ENCODE results near the gene KRTAP10-2.

KRTAP10-2 gene

GRCh38 chr21:44595524-44595923 is 44.2 kb upstream of the KRTAP10-2 start:
- TF ChIP-seq USF1 (IDR thresholded peaks at IDR 0.05), result no peak
- no peak for TF ChIP-seq YY1 (IDR thresholded peaks at IDR 0.05; ENCODE audit: low read depth)
- TF ChIP-seq MAX (IDR thresholded peaks at IDR 0.05), result no peak
- no peak for TF ChIP-seq TCF12 (IDR thresholded peaks at IDR 0.05; ENCODE audit: low read depth)
- TF ChIP-seq NFIC (IDR thresholded peaks at IDR 0.05), result no peak
- TF ChIP-seq EP300 (IDR thresholded peaks at IDR 0.05; ENCODE audit: borderline replicate concordance), result no peak
- TF ChIP-seq CREB1 (IDR thresholded peaks at IDR 0.05; ENCODE audit: low read depth), result no peak
- no peak for TF ChIP-seq EGR1 (IDR thresholded peaks at IDR 0.05)
- no peak for TF ChIP-seq TAF1 (IDR thresholded peaks at IDR 0.05; ENCODE audit: low read depth)
- TF ChIP-seq CEBPB (IDR thresholded peaks at IDR 0.05), result no peak
- TF ChIP-seq TEAD4 (IDR thresholded peaks at IDR 0.05), result no peak
- TF ChIP-seq ZBTB7A (IDR thresholded peaks at IDR 0.05; ENCODE audit: low read depth), result no peak
- TF ChIP-seq FOXM1 (IDR thresholded peaks at IDR 0.05; ENCODE audit: borderline replicate concordance, low read depth), result no peak
- TF ChIP-seq REST (IDR thresholded peaks at IDR 0.05; ENCODE audit: low read depth), result no peak
- no peak for TF ChIP-seq RAD21 (IDR thresholded peaks at IDR 0.05; ENCODE audit: low read depth)

- no peak for TF ChIP-seq ZBTB7A (IDR thresholded peaks at IDR 0.05; ENCODE audit: low read depth)
- TF ChIP-seq EP300 (IDR thresholded peaks at IDR 0.05; ENCODE audit: borderline replicate concordance), result no peak
- no peak for TF ChIP-seq RAD21 (IDR thresholded peaks at IDR 0.05; ENCODE audit: low read depth)
- TF ChIP-seq TEAD4 (IDR thresholded peaks at IDR 0.05), result no peak
- no peak for TF ChIP-seq CREB1 (IDR thresholded peaks at IDR 0.05; ENCODE audit: low read depth)
- no peak for TF ChIP-seq YY1 (IDR thresholded peaks at IDR 0.05; ENCODE audit: low read depth)
- TF ChIP-seq TCF12 (IDR thresholded peaks at IDR 0.05; ENCODE audit: low read depth), result no peak
- no peak for TF ChIP-seq FOXM1 (IDR thresholded peaks at IDR 0.05; ENCODE audit: borderline replicate concordance, low read depth)
- TF ChIP-seq NFIC (IDR thresholded peaks at IDR 0.05), result no peak
Measured at GRCh38 chr21:44594406-44594916, 43.2 kb upstream of the KRTAP10-2 start.

- TF ChIP-seq MAX (IDR thresholded peaks at IDR 0.05) (0 out of 2 replicates have a peak, but pooled peaks have one; percentile 14), EGR1 (IDR thresholded peaks at IDR 0.05) (no peak)
Measured at GRCh38 chr21:44593598-44594405, 42.5 kb upstream of the KRTAP10-2 start.

GRCh38 chr21:44592446-44593311 is 41.4 kb upstream of the KRTAP10-2 start, which contains the start of gene KRTAP10-6:
TSS of gene KRTAP10-6 (minus strand) at chr21:44592505. CDS start at chr21:44592484, 21 bp downstream.
- TF ChIP-seq EP300 (IDR thresholded peaks at IDR 0.05; ENCODE audit: borderline replicate concordance), result no peak
- TF ChIP-seq YY1 (IDR thresholded peaks at IDR 0.05; ENCODE audit: low read depth), result peak; percentile 59; the same call in 1 of the 2 replicates

- peak; percentile 45 for TF ChIP-seq NFIC (IDR thresholded peaks at IDR 0.05)
Measured at GRCh38 chr21:44591801-44592130, 40.5 kb upstream of the KRTAP10-2 start.

GRCh38 chr21:44590897-44591800 is 39.8 kb upstream of the KRTAP10-2 start:
- 0 out of 2 replicates have a peak, but pooled peaks have one; percentile 25 for TF ChIP-seq EP300 (IDR thresholded peaks at IDR 0.05; ENCODE audit: borderline replicate concordance)

GRCh38 chr21:44590311-44590721 is 39.0 kb upstream of the KRTAP10-2 start:
- no peak for TF ChIP-seq EP300 (IDR thresholded peaks at IDR 0.05; ENCODE audit: borderline replicate concordance)
- no peak for TF ChIP-seq TCF12 (IDR thresholded peaks at IDR 0.05; ENCODE audit: low read depth)
- no peak for TF ChIP-seq YY1 (IDR thresholded peaks at IDR 0.05; ENCODE audit: low read depth)
- TF ChIP-seq CREB1 (IDR thresholded peaks at IDR 0.05; ENCODE audit: low read depth), result no peak
- TF ChIP-seq NFIC (IDR thresholded peaks at IDR 0.05), result no peak
- no peak for TF ChIP-seq ZBTB7A (IDR thresholded peaks at IDR 0.05; ENCODE audit: low read depth)
- no peak for TF ChIP-seq TAF1 (IDR thresholded peaks at IDR 0.05; ENCODE audit: low read depth)
- TF ChIP-seq FOXM1 (IDR thresholded peaks at IDR 0.05; ENCODE audit: borderline replicate concordance, low read depth), result no peak
- no peak for TF ChIP-seq RAD21 (IDR thresholded peaks at IDR 0.05; ENCODE audit: low read depth)
- no peak for TF ChIP-seq USF1 (IDR thresholded peaks at IDR 0.05)

Data from Ishikawa (cell line).